Activated CD4-positive, CD25-positive, alpha-beta regulatory T cell (primary cell): Measurements from ENCODE around the gene GDE1.

Experiments
- DNase-seq, 4 experiments: peaks; one replicate each; lab custom pipeline; 2025; lab: John Stamatoyannopoulos, UW

GDE1 gene

DNA sequence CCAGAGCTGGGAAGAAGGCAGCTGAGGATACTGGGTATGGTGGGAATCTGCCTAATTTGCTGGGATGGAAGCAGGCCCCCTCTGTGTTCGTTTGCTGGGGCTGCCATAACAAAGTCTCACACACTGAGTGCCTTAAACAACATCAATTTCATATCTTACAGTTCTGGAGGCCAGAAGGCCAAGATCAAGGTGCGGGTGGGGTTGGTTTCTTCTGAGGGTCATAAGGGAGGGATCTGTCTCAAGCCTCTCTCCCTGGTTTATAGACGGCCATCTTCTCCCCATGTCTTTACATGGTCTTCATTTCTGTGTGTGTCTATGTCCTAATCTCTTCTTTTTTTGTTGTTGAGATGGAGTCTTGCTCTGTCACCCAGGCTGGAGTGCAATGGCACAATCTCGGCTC is 35.8 kb downstream of the GDE1 start:
- DNase-seq: no peak

DNA sequence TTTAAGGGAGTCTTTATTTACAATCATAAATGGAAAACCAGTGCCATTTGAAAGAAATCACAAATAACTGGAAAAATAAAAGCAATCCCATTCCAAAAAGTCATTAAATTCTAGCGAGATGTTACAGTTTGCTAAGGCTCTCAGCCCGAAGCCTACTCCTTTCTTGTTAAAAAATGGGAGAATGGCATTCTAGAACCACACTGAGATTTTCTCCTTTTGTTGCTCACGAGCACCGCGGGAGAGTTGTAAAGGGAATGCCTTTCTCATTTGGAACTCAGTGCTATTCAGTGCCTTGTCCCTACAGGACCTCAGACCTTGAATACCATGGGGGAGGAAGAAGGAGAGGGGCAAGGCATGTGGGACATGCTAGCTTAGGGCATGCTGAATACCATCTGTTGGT is 36.3 kb downstream of the GDE1 start:
- no peak for DNase-seq

DNA sequence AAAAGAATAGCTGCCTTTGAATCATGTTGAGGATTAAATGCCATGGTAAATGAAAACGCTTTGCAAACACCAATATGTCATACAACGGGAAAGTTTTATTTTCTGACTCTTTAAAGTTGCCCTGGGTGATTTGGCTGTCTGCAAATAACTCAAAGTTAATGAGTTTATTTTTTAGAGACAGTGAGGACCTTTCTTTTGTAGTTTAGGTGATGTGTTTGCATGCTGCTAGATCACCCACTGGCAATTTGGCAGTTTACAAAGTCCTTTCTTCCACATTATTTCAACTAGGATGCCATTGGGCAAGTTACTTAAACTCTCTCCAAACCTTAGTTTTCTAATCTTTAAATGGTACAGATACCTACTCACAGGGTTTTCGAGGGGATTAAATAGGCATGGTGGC is 37.8 kb downstream of the GDE1 start:
- DNase-seq: no peak

DNA sequence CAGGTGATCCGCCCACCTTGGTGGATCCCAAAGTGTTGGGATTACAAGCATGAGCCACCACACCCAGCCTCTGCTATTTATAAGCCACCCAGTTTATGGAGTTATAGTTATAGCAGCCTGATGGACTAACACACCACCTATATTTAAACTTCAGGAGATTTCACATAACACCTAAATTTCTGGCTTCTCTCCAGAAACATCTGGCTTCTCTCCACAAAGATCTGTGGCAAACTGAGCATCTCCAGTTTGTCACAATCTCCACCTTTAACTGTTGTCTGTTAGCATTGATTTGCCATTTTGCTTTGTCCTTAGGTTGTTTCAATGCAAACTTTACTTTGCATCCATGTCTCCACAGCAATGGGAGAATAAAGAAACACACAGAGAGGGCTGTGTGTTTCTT is 39.6 kb downstream of the GDE1 start:
- no peak for DNase-seq

DNA sequence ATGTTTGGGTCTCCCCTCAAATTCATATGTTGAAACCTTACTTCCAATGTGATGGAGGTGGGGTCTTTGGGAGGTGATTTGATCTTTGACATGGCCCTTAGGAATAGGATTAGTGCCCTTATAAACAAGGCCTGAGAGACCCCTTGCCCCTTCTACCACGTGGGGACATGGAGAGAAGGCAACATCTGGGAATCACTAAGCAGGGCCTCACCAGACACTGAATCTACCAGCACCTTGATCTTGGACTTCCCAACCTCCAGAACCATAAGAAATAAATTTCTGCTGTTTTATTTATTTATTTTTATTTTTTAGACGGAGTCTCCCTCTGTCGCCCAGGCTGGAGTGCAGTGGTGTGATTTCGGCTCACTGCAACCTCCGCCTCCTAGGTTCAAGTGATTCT is 40.1 kb downstream of the GDE1 start:
- DNase-seq: no peak

DNA sequence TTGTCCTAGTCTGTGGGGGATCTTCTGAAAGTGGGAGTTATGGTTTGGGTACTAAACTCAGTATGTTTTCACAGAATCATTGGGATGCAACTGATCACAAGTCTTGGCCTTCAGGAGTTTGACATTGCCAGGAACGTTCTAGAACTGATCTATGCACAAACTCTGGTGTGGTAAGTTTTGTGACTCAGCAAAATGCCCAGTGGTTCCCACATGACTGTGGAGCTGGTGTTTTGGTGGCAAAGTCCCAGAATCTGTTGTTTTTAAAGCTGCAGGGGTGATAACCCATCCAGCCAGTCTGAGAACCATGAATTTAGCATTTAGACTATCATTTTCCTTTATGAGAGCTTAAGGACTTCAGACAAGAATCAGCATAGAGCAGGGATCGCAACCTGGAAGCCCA is 40.6 kb downstream of the GDE1 start:
- DNase-seq: no peak

DNA sequence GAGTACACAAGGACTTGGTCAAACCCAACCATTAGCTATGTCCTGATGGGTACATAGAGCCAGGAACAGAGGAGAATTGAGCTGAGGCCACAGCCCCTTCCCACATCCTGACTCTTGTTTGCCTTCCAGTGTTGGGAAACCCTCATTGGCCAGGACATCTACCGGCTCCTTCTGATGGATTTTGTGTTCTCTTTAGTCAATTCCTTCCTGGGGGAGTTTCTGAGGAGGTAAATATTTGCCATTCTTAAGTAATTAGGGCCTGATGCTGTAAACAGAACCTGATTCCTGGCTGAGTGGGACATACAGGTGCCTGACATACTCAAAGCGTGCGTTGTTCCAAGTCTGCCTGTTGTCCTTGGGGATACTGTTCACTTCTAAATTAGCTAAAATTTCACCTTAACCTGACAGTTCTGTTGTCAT is 42.6 kb downstream of the GDE1 start:
- no peak for DNase-seq

DNA sequence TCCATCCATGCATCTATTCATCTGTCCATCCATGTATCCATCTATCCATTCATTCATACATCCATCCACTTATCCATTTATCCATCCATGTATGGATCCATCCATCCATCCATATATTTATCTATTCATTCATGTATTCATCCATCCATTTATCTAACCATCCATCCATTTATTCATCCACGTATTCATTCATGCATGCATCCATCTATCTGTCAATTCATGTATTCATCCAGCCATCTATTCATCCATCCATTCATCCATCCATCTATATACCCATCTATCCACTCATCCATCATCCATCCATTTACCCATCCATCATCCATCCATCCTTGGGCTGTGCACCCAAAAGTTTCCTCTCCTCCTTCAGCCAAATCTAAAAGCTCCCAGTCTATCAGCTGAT is 43.4 kb downstream of the GDE1 start:
- no peak for DNase-seq

DNA sequence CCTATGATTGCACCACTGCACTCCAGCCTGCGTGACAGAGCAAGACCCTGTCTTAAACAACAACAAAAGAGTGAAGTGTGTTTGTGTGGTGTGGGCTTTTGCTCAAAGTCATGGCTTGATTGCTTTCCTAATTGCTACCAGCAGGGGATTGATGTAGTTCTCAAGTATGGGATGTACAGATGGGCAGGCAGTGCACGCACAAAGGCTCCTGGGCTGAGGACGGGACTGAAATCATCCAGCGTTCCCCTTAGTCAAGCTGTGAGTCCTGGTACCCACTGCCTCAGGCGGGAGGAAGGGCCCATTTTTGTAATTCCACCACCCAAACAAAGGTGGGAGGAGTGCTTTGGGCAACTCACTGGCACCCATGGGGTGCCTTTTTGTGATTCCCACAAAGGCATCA is 47.3 kb downstream of the GDE1 start:
- DNase-seq: no peak

DNA sequence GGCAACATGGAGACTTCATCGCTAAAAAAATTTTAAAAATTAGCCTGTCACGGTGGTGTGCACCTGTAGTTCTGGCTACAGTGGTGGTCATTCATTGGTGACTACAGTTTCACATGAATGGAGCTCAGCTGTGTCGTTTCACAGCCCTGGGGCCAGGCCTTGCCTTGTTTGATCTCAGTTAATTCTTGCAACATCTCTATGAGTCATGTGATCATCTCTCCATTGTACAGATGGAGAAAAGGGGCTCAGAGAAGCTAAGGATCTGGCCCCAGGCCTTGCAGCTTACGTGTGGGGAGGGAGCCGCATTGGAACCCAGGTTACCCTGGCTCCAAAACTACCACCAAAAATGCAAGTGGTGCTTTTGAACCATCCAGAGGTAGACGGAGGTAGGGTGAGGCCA is 49.4 kb downstream of the GDE1 start:
- no peak for DNase-seq

DNA sequence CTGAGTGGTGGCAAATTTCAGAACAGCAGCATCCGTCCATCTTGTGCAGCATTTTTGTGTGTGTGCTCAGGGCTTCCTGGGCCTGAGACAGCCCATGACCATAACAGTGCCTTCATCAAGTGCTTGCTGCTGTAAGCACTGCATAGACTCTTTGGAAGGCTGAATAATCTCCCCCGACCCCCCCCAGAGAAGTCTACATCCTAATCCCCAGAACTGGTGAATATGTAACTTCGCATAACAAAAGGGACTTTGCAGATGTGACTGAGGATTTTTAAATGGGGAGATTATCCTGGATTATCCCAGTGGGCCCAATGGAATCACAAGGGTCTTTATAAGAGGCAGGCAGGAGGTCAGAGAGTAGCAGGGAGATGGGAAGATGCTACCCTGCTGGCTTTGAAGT is 53.6 kb downstream of the GDE1 start:
- DNase-seq: no peak

DNA sequence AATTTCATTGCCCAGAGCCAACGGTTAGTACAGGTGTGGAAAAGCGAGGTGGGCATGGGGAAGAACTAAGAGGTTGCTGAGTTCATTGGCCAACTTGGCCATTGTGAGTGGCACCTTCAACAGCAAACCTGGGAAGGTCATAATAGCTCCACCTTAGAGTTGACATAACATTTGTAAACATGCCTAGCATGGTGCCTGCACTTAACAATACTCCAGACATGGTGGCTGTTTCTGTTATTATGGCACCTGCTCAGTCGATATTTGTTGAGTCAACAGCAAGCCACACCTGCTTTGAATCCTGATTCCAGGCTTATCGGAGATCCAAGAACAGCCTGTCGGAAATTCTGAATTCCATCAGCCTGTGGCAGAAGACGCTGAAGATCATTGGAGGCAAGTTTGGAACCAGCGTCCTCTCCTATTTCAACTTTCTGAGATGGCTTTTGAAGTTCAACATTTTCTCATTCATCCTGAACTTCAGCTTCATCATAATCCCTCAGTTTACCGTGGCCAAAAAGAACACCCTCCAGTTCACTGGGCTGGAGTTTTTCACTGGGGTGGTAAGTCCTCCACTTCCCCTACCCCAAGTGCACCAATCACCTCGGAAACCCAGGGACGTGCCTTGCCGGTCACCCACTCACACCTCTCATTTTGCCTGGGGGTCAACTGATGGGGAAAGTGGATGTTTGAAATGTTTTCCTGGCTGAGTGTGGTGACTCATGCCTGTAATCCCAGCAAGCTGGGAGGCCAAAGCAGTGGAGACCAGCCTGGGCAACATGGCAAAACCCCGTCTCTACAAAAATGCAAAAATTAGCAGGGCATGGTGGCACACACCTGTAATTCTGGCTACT is 58.2 kb downstream of the GDE1 start:
- no peak for DNase-seq

DNA sequence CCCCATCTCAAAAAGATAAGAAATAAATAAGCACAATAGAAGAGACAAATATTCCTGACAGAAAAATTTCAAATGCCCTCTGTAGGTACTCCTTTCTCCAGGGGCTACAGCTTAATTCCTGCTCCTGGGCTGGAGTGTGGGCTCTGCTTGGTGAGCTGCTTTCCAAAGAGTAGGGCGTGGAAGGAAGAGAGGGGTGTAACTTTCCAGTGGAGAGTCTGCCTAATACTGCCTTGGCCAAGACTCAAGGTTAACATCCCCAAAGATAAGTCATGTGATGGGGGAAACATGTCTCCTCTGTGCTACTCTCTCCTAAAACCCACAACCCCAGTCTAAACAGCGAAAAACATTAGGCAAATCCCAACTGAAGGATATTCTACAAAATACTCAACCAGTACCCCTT is 61.5 kb downstream of the GDE1 start:
- DNase-seq: no peak

DNA sequence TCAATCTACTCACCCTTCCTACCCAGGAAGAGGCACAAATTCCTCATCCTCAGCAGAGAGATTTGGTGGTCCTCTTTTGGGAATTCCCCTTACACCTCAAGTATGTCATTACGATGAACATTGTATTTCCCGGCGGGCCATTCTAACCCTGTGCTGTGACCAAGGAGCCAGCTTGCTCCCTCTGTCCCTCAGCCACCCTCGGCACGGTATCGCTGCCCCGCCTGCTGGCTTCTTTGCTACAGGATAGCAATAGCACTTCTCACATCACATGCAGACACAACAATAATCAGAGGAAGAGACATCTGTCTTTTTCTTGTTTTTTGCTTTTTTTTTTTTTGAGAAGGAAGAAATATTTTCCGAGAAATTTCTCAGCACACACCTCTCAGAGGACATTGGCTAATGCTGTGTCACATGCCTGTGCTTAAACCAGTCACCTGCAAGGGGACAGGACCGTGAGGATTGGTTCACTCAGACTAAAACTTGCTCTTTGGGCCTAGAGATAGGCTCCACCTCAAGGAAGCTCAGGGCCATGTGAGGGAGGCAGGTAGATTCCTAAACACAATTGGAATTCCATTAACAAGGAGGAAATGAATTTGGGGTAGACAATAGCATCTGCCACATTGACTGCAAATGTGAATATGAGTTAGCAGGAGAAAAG is 63.0 kb downstream of the GDE1 start:
- no peak for DNase-seq
